Measurements from ENCODE around the gene PPP1R13L.

GRCh38 chr19:45339629-45340028 lies 65.2 kb downstream of the PPP1R13L start:
- TF ChIP-seq CTCF (IDR thresholded peaks at IDR 0.05; ENCODE audit: low read depth, low read length) (no peak), EZH2phosphoT487 (IDR thresholded peaks at IDR 0.05; ENCODE audit: low read depth) (no peak)
